IPS DF 6.9 (cell line): ENCODE measurements around the gene TIMM17A.
"Not testable (repeated sequence)": the region's sequence is repeated elsewhere in the genome, so short reads cannot be mapped to it uniquely, and the experiment has no call there.

Experiments used
- DNase-seq: peaks from one replicate; pipeline ENCODE4 v3.0.0-alpha.2; 2013; ENCODE audit warnings: low read depth, low spot score
- H3K27ac ChIP-seq: one replicate; pipeline ENCODE4 v1.5.1; 2013; ENCODE audit warnings: low read length, control low read depth
- H3K27me3 ChIP-seq: 2 replicates; pipeline ENCODE4 v1.6.1; 2013; ENCODE audit warnings: mild to moderate bottlenecking, low read length; ENCODE audit not compliant: control insufficient read depth, insufficient read depth
- H3K36me3 ChIP-seq: 2 replicates; pipeline ENCODE4 v1.6.1; 2013; ENCODE audit warnings: low read length; ENCODE audit not compliant: control insufficient read depth, insufficient read depth
- H3K4me1 ChIP-seq: 2 replicates; pipeline ENCODE4 v1.6.1; 2013; ENCODE audit warnings: low read length; ENCODE audit not compliant: control insufficient read depth, insufficient read depth
- H3K4me3 ChIP-seq: 2 replicates; pipeline ENCODE4 v1.5.1; 2013; ENCODE audit warnings: mild to moderate bottlenecking, low read length
- H3K9me3 ChIP-seq: 2 replicates; pipeline ENCODE4 v1.6.1; 2013; ENCODE audit warnings: low read length, inconsistent platforms; ENCODE audit not compliant: control insufficient read depth, insufficient read depth
- WGBS: extraction: QIAGEN DNeasy Blood & Tissue Kit; methylation state at CpG from one replicate; pipeline ENCODE4 v1.1.7; 2013; ENCODE audit warnings: mixed read lengths, missing lambda C conversion rate; ENCODE audit not compliant: insufficient read length, insufficient coverage; 5-methylcytosine and 5-hydroxymethylcytosine counted together

The TIMM17A gene

GRCh38 chr1:201949491-201949890 is 5.8 kb upstream of the TIMM17A start:
- H3K36me3 ChIP-seq = no peaks in the 10 kb centered on the region
- no peak overlapping the region for H3K4me3 ChIP-seq
- H3K27ac ChIP-seq = no peak overlapping the region
- DNase-seq = no peak
- H3K27me3 ChIP-seq = peaks cover 7% of the 10 kb centered on the region; the same call in 1 of the 2 replicates
- no peaks in the 10 kb centered on the region for H3K9me3 ChIP-seq
- no peaks in the 10 kb centered on the region for H3K4me1 ChIP-seq

GRCh38 chr1:201954263-201955008 is 867 bp upstream of the TIMM17A start:
- no CpG with 5 or more reads among the region's 24 CpGs for WGBS
- no peak overlapping the region for H3K27ac ChIP-seq
- peak overlapping the region; percentile 72; the same call in 1 of the 2 replicates for H3K4me3 ChIP-seq

DNA sequence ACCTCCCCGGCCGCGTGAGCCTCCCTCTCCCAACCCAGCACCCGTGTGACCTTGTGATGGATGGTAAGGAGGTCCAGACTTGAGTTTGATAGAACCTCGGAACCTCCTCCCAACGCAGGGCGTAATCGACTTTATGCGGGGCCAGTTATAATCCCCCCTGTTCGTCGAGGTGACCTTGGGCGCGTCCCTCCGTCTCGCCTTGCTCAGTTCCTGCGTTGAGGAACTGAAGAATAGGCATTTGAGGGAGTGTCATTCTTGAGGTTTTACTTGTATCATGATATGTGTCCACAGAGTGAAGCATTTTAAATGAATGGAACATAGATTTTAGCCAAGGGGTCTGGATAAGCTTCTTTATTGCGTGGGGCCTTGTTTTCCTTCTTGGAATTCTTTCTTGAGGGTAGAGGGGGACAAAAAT is 433 bp downstream of the TIMM17A start:
- Histone ChIP-seq H3K4me1 (no peaks in the 10 kb centered on the region), H3K27me3 (no peaks in the 10 kb centered on the region), H3K27ac (no peak overlapping the region), H3K4me3 (peak overlapping the region; percentile 72), H3K36me3 (peaks cover 9% of the 10 kb centered on the region; the same call in 1 of the 2 replicates), H3K9me3 (no peaks in the 10 kb centered on the region)
- WGBS = no CpG with 5 or more reads among the region's 17 CpGs
- no peak for DNase-seq

More at GRCh38 chr1:201954263-201955008, 867 bp upstream of the TIMM17A start:
- no peaks in the 10 kb centered on the region for H3K27me3 ChIP-seq
- peaks cover 6% of the 10 kb centered on the region; the same call in 1 of the 2 replicates for H3K36me3 ChIP-seq
- DNase-seq = no peak
- no peaks in the 10 kb centered on the region for H3K9me3 ChIP-seq
- no peaks in the 10 kb centered on the region for H3K4me1 ChIP-seq

DNA sequence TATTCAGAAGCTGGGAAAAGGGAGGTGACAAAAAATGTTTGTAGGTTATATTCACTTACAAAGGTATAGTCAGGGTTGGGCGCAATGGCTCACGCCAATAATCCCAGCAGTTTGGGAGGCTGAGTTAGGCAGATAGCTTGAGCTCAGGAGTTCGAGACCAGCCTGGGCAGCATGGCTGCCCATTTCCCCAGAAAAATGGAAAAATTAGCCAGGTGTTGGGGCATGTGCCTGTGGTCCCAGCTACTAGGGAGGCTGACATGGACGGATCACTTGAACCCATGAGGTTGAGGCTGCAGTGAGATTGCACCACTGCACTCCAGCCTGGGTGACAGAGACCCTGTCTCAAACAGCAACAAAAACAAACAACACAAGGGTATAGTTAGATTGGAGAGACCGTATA is 3.0 kb downstream of the TIMM17A start:
- Histone ChIP-seq H3K27me3 (no peaks in the 10 kb centered on the region), H3K27ac (no peak overlapping the region), H3K4me3 (no peak overlapping the region), H3K4me1 (no peaks in the 10 kb centered on the region), H3K9me3 (no peaks in the 10 kb centered on the region), H3K36me3 (peaks cover 11% of the 10 kb centered on the region; the same call in 1 of the 2 replicates)
- no peak for DNase-seq
- WGBS = no CpG with 5 or more reads among the region's 5 CpGs

DNA sequence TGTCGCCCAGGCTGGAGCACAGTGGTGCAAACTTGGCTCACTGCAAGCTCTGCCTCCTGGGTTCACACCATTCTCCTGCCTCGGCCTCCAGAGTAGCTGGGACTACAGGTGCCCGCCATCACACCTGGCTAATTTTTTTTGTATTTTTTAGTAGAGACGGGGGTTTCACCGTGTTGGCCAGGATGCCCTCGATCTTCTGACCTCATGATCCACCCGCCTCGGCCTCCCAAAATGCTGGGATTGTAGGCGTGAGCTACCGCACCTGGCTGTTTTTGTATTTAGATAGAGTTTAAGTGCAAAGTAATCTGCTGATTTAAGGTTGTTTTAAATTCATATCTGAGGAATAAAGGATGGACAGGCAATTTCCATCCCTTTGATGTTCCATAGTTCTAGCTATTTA is 7.1 kb downstream of the TIMM17A start:
- not testable (repeated sequence) for H3K27me3 ChIP-seq, H3K9me3 ChIP-seq, H3K4me3 ChIP-seq, H3K4me1 ChIP-seq, DNase-seq, H3K27ac ChIP-seq
- no CpG with 5 or more reads among the region's 10 CpGs for WGBS
- H3K36me3 ChIP-seq = peaks cover 19% of the 10 kb centered on the region

- whole genome bisulfite sequencing = no CpG with 5 or more reads among the region's 1 CpG
- Histone ChIP-seq H3K9me3 (no peaks in the 10 kb centered on the region), H3K27me3 (no peaks in the 10 kb centered on the region), H3K27ac (no peak overlapping the region), H3K4me1 (no peaks in the 10 kb centered on the region), H3K4me3 (no peak overlapping the region), H3K36me3 (peaks cover 15% of the 10 kb centered on the region)
- DNase-seq = no peak
Observed at GRCh38 chr1:201964261-201964660, 9.0 kb downstream of the TIMM17A start.

DNA sequence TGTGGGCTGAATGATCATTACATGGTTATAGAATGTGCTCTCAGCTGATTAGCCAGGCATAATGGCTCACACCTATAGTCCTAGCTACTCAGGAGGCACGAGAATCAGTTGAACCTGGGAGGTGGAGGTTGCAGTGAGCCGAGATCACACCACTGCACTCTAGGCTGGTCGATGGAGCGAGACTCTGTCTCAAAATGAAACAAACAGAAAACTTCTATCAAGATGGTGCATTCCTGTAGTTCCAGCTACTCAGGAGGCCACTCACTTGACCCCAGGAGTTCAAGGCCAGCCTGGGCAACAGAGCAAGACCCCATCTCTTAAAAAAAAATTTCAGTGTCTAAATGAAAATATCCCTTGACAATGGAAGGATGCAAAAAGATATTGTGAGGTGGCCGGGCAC is 10.9 kb downstream of the TIMM17A start:
- Histone ChIP-seq H3K9me3 (no peaks in the 10 kb centered on the region), H3K4me1 (no peaks in the 10 kb centered on the region), H3K36me3 (peaks cover 15% of the 10 kb centered on the region), H3K27me3 (no peaks in the 10 kb centered on the region), H3K4me3 (no peak overlapping the region), H3K27ac (no peak overlapping the region)
- WGBS = no CpG with 5 or more reads among the region's 5 CpGs
- no peak for DNase-seq

GRCh38 chr1:201968202-201968925 is 13.1 kb downstream of the TIMM17A start:
- no CpG with 5 or more reads among the region's 16 CpGs for WGBS
- no peaks in the 10 kb centered on the region for H3K4me1 ChIP-seq
- DNase-seq = no peak
- peaks cover 12% of the 10 kb centered on the region for H3K36me3 ChIP-seq
- no peaks in the 10 kb centered on the region for H3K27me3 ChIP-seq
- no peak overlapping the region for H3K4me3 ChIP-seq
- no peaks in the 10 kb centered on the region for H3K9me3 ChIP-seq
- no peak overlapping the region for H3K27ac ChIP-seq

- H3K27ac ChIP-seq = no peak overlapping the region
- H3K27me3 ChIP-seq = no peaks in the 10 kb centered on the region
- no peaks in the 10 kb centered on the region for H3K9me3 ChIP-seq
- peaks cover 10% of the 10 kb centered on the region for H3K36me3 ChIP-seq
- no peak for DNase-seq
- H3K4me1 ChIP-seq = no peaks in the 10 kb centered on the region
- no CpG with 5 or more reads among the region's 9 CpGs for WGBS
- H3K4me3 ChIP-seq = no peak overlapping the region
Observed at GRCh38 chr1:201970334-201971159, 15.2 kb downstream of the TIMM17A start.

GRCh38 chr1:201982082-201982622 is 26.8 kb downstream of the TIMM17A start:
- Histone ChIP-seq H3K27ac (no peak overlapping the region), H3K27me3 (no peaks in the 10 kb centered on the region), H3K36me3 (no peaks in the 10 kb centered on the region), H3K4me3 (peak overlapping the region; percentile 74; the same call in 1 of the 2 replicates), H3K4me1 (no peaks in the 10 kb centered on the region), H3K9me3 (no peaks in the 10 kb centered on the region)
- DNase-seq = no peak
- no CpG with 5 or more reads among the region's 31 CpGs for WGBS
